Measurements from ENCODE around the gene CARD11. TPM values are rescaled to one million over a fixed set of nuclear protein-coding genes. Genes with fewer than 3 reads are reported as not detected.

Gene CARD11
- total RNA-seq, 4 donors from 2014 or later: 0.26 to 2.0 (median 0.70) TPM

GRCh38 chr7:3076700-3077099 is 33.0 kb upstream of the CARD11 start:
- Histone ChIP-seq H3K36me3 (no peaks in the 10 kb centered on the region), H3K4me3 (no peak overlapping the region), H3K27me3 (peaks cover 0 to 16% (median 0%) of the 10 kb centered on the region in 4 donors), H3K4me1 (no peaks in the 10 kb centered on the region), H3K9me3 (peaks cover 0 to 36% (median 14%) of the 10 kb centered on the region in 4 donors), H3K27ac (replicated peaks in 1 of 4) (no peak overlapping the region)
- no peak for TF ChIP-seq CTCF (IDR thresholded peaks at IDR 0.05)
- TF ChIP-seq POLR2A (IDR thresholded peaks at IDR 0.05; ENCODE audit: low read depth): no peak
- TF ChIP-seq POLR2AphosphoS5 (IDR thresholded peaks at IDR 0.05): no peak
- no peak for TF ChIP-seq EP300 (IDR thresholded peaks at IDR 0.05)
- no peak for DNase-seq (ENCODE audit: extremely low spot score)
- intact Hi-C loops (cut with DNase I): no loop called here
- WGBS: 80% methylated on average over 4 of the region's 4 CpGs

GRCh38 chr7:3076163-3076562 is 32.5 kb upstream of the CARD11 start:
- Histone ChIP-seq H3K36me3 (no peaks in the 10 kb centered on the region), H3K27ac (replicated peaks in 1 of 4) (no peak overlapping the region), H3K4me1 (no peaks in the 10 kb centered on the region), H3K9me3 (peaks cover 0 to 36% (median 14%) of the 10 kb centered on the region in 4 donors), H3K4me3 (no peak overlapping the region), H3K27me3 (peaks cover 0 to 16% (median 0%) of the 10 kb centered on the region in 4 donors)
- TF ChIP-seq POLR2A (IDR thresholded peaks at IDR 0.05; ENCODE audit: low read depth): no peak
- DNase-seq (ENCODE audit: extremely low spot score): no peak
- intact Hi-C loops (cut with DNase I): no loop called here
- 80% methylated on average over 2 of the region's 3 CpGs for WGBS

- H3K27me3 ChIP-seq: peaks cover 0 to 16% (median 0%) of the 10 kb centered on the region in 4 donors
- 81% methylated on average over 4 of the region's 4 CpGs for whole genome bisulfite sequencing
- H3K36me3 ChIP-seq: no peaks in the 10 kb centered on the region
- H3K27ac ChIP-seq (replicated peaks in 1 of 4): no peak overlapping the region
- no peak for DNase-seq (ENCODE audit: extremely low spot score)
- H3K9me3 ChIP-seq: peaks cover 0 to 41% (median 17%) of the 10 kb centered on the region in 4 donors
- no peak overlapping the region for H3K4me3 ChIP-seq
- intact Hi-C loops (cut with DNase I): no loop called here
- H3K4me1 ChIP-seq: no peaks in the 10 kb centered on the region
- TF ChIP-seq POLR2AphosphoS5 (IDR thresholded peaks at IDR 0.05) (no peak), CTCF (IDR thresholded peaks at IDR 0.05) (no peak), POLR2A (IDR thresholded peaks at IDR 0.05; ENCODE audit: low read depth) (no peak), EP300 (IDR thresholded peaks at IDR 0.05) (no peak)
Measured at GRCh38 chr7:3075441-3075840, 31.8 kb upstream of the CARD11 start.

GRCh38 chr7:3074459-3074821 is 30.8 kb upstream of the CARD11 start:
- no peak overlapping the region for H3K4me3 ChIP-seq
- intact Hi-C loops (cut with DNase I): no loop called here
- no peaks in the 10 kb centered on the region for H3K4me1 ChIP-seq
- peaks cover 0 to 37% (median 17%) of the 10 kb centered on the region in 4 donors for H3K9me3 ChIP-seq
- no peaks in the 10 kb centered on the region for H3K36me3 ChIP-seq
- TF ChIP-seq POLR2A (IDR thresholded peaks at IDR 0.05; ENCODE audit: low read depth) (no peak), POLR2AphosphoS5 (IDR thresholded peaks at IDR 0.05) (no peak), CTCF (IDR thresholded peaks at IDR 0.05) (no peak), EP300 (IDR thresholded peaks at IDR 0.05) (no peak)
- peaks cover 0 to 13% (median 0%) of the 10 kb centered on the region in 4 donors for H3K27me3 ChIP-seq
- H3K27ac ChIP-seq (replicated peaks in 1 of 4): no peak overlapping the region
- DNase-seq (ENCODE audit: extremely low spot score): no peak
- 71% methylated on average over 4 of the region's 4 CpGs for WGBS

- H3K27me3 ChIP-seq: peaks cover 0 to 13% (median 0%) of the 10 kb centered on the region in 4 donors
Measured at GRCh38 chr7:3073763-3074458, 30.2 kb upstream of the CARD11 start.

More at GRCh38 chr7:3073763-3074458, 30.2 kb upstream of the CARD11 start:
- H3K9me3 ChIP-seq: peaks cover 0 to 35% (median 15%) of the 10 kb centered on the region in 4 donors
- intact Hi-C loops (cut with DNase I): no loop called here
- no peaks in the 10 kb centered on the region for H3K4me1 ChIP-seq
- DNase-seq (ENCODE audit: extremely low spot score): no peak
- WGBS: 67% methylated on average over 6 of the region's 6 CpGs
- H3K36me3 ChIP-seq: no peaks in the 10 kb centered on the region
- H3K4me3 ChIP-seq: no peak overlapping the region
- no peak overlapping the region for H3K27ac ChIP-seq (replicated peaks in 1 of 4)
- TF ChIP-seq POLR2AphosphoS5 (IDR thresholded peaks at IDR 0.05) (no peak), POLR2A (IDR thresholded peaks at IDR 0.05; ENCODE audit: low read depth) (no peak)

Data from esophagus muscularis mucosa (tissue), 4 donors.